Tibial nerve (tissue), 4 donors: ENCODE results near the gene CACNA1F.

Experiments
- CTCF ChIP-seq, 5 experiments: fragments of 200-600 bp in 3 of 5; fragments of 450-650 bp in 2 of 5; sonication (generic) in 3 of 5; IDR thresholded peaks; one replicate each; pipeline ENCODE4 v1.5.1; 2016 to 2019; ENCODE audit warnings: antibody characterized with exemption in 5 of 5, mild to moderate bottlenecking in 3 of 5, moderate library complexity in 2 of 5
- EP300 ChIP-seq, 2 donors: sonication (generic); formaldehyde crosslinking; IDR thresholded peaks; one replicate each; pipeline ENCODE4 v1.6.1; 2017; ENCODE audit warnings: antibody characterized with exemption in 2 of 2, mild to moderate bottlenecking in 1 of 2
- POLR2A ChIP-seq, 2 donors: fragments of 450-650 bp; IDR thresholded peaks; one replicate each; pipeline ENCODE4 v1.6.1; 2017; ENCODE audit warnings: antibody characterized with exemption in 2 of 2, mild to moderate bottlenecking in 2 of 2, moderate library complexity in 2 of 2

GRCh38 chrX:49204017-49204416 lies 29.1 kb downstream of the CACNA1F start:
- TF ChIP-seq POLR2A (IDR thresholded peaks at IDR 0.05) (no peak), CTCF (IDR thresholded peaks at IDR 0.05) (no peak), EP300 (IDR thresholded peaks at IDR 0.05) (no peak)
